GDM1 (cell line): Measurements from ENCODE around the gene C16orf95.
A peak's percentile ranks its signal among the peaks of the same experiment; 100 is the strongest.
"Not testable (repeated sequence)": the region's sequence is repeated elsewhere in the genome, so short reads cannot be mapped to it uniquely, and the experiment has no call there.

ENCODE experiments used
- DNase-seq: peaks from one replicate; lab custom pipeline; 2025; lab: John Stamatoyannopoulos, UW

The C16orf95 gene, protein sequence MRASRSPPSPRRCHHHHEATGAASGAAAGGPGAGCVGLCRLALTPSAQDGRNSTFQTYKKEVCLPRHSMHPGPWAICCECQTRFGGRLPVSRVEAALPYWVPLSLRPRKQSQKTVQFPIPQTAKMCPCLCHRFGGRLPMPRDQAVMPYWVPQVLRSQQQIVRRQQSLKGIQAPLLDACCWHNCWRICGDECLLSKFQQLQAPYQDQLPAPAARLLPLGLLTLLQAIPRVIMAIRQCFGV

DNA sequence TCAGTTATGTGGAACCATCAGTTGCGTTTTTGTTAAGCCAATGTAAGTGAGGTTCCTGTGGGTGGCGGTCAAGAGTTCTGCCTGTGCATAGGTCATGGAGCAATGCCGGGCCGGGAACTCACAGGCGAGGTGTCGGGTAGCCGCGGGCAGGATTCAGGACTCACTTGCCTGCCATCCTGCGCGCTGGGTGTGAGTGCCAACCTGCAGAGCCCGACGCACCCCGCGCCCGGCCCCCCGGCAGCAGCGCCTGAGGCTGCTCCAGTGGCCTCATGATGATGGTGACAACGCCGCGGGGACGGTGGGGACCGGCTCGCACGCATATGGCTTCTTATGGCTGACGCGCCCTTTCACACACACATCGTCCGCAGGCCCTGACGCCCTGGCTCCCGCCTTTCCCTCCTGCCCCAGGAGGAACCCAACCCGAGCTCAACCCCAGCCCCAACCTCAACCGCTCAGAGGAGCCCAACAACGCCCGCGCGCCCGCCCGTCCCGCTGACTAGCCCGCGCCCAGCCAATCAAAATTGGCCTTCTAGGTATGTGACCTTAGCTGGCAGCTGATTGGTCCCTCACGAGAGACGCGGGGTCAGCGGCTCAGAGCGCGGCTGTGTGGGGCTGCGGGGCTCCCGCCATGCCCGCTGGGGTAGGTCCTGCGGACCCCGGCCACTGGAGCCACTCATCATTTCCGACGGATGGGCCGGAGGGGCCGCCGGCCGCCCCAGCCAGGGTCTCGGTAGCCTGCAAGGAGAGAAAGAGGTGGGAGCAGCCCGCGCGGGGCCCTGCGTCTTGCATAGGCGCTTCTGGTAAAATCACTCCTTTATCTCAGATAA is at the start of gene C16orf95:
C16orf95 (minus strand) TSS at position 470 of the 827 bp plus-strand sequence; CDS start at position 320, 150 bp downstream.
- DNase-seq, result peak; percentile 75

DNA sequence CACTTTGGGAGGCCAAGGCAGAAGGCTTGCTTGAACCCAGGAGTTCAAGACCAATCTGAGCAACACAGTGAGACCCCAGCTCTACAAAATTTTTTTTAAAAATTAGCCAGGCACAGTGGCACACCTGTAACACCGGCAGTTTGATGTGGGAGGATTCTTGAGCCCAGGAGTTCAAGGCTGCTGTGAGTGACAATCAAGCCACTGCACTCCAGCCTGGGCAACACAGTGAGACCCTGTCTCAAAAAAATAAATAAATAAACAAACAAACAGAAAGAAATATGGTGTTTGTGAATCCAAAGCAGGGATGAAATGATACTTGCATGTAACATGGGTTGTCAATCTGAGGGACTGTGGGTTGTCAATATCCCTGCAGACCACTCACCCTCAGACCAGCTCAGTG is 49.7 kb upstream of the C16orf95 start:
- DNase-seq, result no peak

DNA sequence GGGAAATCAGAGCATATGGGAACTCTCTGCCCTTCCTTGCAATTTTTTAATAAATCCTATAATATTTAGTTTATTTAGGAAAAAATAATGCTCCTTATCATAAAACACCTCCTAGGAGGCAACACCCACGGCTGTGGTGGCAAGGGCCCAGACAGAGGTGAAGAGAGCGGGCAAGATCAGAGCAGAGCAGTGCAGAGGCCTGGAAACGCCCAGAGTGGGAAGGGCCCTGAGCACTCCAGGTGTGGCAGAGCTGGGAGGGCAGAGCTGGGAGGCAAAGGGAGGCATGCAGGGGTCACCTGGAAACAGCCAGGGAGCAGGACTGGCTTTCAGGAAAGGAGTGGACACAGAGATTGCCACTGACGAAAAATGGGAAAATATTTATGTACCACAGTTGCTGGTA is 49.1 kb upstream of the C16orf95 start:
- DNase-seq, result no peak

DNA sequence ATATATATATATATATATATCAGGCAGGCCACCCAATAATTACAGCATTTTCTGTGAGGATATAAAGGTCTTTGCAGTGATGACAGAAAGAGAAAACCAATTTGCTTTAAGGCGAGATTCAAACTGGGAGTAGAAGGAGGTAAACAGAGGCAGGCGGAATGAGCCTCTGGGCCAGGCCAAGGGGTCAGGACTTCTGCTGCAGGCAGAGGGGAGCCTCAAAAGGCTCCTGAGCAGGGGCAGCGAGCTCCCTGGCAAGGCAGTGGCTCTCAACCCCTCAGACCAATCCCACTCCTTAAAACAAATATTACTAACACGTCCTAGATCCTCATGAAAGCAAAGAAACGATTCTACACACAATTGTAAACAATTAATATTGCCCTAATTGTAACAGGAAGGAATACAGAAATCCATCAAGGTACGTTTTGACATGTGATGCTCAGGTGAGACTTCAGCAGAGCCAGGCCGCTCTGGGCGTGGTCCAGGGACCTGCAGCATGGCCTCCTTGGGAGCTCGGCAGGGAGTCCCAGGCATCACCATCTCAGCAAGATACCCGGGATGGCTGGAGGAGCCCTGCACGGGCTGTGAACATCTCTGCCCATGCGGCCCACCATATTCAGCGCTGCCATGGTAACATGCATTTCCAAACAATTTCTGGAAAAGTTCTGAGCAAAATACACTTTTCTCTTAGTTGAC is 48.0 kb upstream of the C16orf95 start:
- DNase-seq, result no peak

DNA sequence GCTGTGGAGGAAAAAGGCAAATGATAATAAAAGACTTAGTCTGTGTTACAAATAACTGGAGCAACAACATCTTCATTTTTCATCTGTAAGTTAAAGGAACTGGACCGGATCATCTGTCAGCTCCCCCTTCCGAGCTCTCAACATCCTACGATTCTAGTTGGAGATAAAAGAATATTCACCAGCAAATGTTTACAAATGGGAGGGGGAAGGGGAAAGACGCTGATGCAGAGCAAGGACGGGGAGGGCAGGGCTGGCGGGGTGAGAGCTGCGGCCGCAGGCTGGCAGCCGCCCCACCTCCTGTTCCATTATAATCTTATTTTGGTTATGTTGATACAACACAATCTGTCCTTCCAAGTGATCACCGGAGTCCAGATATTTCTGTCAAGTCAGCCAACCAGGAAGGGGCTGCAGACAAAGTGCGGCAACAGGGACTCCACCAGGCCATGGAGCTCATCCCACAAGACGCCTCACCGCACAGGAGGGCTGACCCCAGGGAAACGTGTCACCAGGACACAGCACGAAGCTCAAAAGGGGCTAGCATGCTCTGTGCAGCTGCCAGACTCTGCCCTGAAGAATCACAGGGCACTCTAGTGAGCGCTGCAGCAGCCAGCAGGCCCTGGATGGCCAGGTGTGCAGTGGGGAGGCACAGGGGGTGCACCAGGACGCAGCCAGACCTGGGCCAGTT is 46.7 kb upstream of the C16orf95 start:
- DNase-seq, result no peak

DNA sequence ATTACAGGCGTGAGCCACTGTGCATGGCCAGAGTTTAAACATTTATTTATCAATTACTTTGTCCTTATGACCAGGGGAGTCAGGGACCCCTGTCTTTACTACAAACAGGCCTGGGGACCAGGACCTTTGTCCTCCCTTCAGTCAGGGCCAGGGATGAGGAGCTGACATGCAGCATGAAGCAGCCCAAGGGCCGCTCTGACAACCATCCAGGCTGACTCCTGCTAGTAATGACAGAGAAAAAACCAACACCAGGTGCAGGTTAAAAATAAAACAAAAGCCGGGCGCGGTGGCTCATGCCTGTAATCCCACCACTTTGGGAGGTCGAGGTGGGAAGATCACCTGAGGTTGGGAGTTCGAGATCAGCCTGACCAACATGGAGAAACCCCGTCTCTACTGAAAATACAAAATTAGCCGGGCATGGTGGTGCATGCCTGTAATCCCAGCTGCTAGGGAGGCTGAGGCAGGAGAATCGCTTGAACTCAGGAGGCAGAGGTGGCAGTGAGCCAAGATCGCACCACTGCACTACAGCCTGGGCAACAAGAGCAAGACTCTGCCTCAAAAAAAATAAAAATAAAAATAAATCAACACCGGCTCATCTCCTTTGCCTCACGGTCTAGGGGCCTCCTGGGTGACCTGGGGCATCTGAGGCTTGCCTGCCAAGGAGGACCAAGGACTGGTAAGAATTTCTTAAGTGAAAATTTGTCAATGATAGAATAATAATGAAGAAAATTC is 45.8 kb upstream of the C16orf95 start:
- DNase-seq, result not testable (repeated sequence)

DNA sequence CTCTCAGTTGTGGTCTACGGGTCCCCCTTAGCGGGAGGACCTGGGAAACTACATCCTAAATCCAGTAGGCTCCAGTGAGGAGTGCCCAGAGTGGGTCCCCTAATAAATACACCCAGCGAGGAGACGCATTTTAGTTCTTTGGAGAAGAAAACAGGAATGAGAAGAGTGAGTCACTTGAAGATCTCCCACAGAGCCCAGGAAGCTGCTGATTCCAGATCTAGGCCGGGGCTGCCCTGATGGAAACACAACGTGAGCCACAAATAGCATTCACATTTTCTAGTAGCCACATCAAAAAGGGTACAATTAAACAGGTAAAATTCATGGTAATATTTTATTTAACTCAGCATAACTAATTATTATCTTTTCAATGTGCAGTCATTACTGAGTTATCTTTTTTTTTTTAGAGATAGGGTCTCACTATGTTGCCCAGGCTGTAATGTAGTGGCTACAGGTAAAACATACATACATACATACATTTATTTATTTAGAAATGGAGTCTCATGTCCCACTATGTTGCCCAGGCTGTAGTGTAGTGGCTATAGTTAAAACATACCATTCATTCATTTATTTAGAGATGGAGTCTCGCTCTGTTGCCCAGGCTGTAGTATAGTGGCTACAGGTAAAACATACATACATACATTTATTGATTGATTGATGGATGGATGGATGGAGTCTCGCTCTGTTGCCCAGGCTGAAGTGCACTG is 44.9 kb upstream of the C16orf95 start:
- DNase-seq, result no peak

DNA sequence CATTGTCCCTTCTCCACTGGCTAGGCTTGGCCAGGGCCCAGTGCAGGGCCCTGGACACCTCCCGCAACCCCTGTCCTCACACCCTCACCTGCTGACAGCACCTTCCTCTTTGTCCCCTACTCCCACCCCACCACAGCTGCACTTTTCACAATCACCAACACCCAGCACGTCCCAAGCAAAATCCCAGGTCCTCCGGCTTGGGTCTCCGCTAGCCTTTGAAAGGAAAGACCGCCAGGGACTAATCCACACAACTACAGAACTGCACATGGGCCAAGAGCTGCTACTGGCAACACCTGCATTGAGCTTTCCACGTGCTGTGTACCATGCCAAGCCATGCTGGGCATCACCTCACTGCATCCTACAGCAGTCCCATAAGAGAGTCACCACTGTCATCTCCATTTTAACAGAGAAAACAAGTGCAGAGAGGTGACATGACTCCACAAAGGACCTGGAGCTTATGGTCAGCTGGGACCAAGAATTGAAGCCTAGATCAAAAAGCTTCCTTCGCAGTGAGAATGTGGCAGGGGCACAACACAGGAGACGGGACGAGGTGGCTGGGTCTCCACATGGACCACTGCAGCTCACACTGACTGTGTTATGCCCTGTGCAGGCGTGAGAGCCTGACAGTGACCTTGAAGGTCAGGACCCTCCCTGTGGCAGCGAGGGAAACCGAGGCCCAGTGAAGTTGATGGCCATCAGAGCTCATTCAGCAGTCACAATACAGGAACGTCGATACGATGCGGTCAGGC is 43.8 kb upstream of the C16orf95 start:
- DNase-seq, result no peak

DNA sequence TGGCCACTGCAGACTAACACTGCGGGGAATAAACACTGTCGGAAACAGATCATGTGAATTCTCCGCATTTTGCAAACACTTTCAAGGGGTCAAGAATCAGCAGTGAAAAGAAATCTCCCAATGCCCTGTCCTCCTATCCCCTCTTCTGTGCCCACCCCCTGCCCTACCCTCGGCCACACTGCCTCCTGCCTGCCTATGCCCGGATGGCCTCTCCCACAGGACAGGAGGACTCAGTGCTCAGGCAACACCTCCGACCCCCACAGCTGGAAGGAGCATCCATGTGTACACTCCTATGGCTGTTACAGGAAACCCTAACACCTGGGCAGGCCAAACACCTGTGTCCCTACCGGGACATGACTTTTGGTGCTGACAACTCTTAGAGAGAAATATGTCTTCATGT is 41.9 kb upstream of the C16orf95 start:
- no peak for DNase-seq

DNA sequence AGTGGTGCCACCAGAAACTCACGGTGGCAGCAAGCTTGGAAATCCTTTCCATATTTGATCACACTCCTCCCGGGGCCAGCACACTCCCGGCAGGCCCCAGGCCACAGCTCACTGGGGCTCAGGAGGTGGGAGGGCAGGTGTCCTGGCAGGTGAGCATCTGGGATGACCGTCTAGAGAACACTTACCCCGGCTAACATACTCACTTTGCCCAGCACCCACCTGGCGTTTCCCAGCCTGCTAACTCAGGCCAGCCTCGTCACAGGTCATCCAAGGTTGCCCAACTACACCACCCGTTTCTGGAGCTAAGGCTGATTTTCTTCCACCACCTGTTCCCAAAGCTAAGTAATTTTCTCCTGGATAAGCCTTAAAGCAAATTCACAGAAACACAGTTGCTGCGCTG is 41.5 kb upstream of the C16orf95 start:
- no peak for DNase-seq

DNA sequence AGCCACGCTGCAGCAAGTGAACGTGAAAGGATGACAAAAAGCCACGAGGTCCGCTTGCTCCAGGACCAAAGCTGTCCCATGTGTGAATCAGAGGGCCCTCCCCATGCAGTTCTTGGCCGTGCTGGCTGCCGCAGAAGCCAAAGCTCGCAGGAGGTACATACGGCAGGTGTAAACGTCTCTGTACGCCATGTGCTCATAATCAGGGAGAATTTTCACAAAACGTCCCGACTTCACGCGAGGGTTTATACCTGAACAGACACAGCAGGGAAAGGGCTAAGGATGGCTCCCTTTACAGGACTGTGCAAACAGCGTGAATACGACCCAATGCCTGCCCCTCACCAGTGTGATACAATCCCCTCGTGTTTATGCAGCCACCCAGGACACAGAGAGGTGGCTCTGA is 41.1 kb upstream of the C16orf95 start:
- no peak for DNase-seq

DNA sequence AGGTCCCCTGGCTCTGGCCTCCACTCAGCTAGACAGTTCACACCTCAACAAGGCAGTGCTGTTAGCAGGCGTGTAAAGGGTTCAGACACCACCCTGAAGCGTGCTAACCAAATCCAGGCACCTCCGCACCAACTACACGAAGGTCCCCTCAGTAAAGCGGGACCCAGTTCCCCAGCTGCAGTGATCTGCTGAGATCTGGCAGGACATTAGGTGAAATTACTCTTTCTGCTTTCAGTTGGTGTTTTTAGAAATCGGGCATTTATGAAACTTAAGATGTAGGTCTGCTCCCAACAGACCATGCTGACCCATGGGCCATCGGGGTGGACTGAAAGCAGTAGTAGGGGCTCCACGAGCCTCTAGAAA is 39.3 kb upstream of the C16orf95 start:
- no peak for DNase-seq

DNA sequence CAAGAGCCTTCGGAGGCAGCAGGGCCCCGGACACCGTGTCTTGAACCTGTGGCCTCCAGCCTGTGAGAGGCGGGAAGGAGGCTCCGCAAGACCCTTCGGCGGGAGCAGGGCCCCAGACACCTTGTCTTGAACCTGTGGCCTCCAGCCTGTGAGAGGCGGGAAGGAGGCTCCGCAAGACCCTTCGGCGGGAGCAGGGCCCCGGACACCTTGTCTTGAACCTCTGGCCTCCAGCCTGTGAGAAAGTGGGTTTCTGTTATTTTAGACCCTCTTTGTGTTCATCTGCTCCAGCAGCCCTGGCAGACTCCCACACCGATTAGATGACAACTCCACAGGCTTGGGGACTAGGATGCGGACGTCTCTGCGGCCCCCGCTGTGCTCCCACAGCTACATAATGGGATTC is 36.4 kb upstream of the C16orf95 start:
- no peak for DNase-seq

DNA sequence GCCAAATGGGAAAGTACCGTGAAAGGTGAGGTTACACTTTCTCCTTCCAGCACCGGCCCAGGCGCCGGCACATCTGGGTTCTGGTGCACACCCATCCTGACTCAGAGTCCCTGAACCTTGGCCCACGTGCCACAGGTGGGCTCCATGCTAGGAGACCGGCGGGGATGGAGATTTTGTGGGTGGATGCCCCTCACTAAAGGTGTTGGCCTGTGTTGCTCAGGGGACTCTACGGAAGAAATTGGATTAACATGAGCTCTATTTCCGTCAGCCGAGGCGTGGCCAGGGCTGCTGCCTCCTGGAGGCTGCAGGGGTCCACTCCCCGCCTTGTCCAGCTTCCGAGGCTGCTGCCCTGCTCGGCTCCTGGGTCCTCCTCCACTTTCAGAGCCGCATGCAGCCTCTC is 35.6 kb upstream of the C16orf95 start:
- DNase-seq, result no peak

DNA sequence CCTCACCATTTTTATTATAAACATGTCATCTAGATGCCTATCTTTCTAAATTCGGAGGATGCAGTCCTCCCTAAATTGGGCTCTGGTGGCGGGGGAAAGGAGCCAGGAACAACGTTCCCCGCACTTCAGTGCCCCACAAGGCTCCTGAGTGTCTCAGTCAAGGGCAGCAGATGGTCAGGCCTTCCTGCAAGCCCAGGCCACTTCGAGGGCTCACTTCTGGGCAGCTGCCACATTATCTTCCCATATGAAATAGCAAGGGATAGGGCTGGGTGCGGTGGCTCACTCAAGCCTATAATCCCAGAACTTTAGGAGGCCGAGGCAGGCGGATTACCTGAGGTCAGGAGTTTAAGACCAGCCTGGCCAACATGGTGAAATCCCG is 34.1 kb upstream of the C16orf95 start:
- DNase-seq, result no peak

DNA sequence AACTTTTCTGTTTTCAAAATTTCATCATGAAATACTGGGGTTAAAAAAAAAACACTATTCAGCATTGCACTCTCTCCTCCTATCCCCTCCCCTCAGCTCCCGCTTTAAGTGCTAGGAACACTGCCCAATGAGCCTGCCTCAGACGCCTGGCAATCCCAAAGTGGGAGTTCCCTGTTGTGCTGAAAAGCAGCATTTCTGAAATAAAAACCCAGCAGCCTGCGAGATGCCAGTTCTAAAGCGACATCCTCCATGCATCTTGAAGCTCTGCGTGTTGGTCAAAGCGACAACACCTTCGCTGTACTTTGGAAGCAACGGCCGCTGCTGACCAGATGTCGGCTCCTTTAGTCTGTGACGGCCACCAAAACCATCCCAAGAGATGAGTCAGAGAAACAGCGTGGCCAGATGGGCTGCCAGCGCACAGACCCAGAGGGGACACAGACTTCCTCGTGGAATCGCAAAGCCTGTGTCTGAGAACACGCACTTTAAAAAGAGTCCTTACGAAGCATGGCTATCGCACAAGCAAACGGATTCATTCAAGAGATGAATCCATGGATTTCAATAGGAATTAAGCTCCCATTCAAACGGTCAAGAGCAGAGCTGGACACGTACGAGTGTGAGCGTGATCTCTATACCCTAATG is 33.6 kb upstream of the C16orf95 start:
- DNase-seq, result no peak

DNA sequence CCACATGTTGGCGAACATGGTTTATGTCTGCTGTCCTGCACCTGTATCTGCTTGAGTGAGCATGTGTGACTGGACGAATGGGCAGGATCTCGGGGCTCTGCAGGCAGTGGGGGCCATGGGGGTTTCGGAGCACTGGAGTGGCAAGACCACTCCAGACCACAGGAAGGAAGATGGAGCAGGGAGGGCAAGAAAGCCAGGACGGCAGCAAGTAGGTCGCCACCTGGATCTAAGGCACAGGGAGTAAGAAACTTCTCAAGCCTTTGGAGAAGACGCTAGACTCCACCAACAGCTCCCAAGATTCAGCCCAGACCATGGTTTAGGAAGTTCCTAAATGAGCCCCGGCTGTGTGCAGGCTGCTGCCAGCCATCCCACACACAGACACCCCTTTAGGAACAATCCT is 32.8 kb upstream of the C16orf95 start:
- no peak for DNase-seq

DNA sequence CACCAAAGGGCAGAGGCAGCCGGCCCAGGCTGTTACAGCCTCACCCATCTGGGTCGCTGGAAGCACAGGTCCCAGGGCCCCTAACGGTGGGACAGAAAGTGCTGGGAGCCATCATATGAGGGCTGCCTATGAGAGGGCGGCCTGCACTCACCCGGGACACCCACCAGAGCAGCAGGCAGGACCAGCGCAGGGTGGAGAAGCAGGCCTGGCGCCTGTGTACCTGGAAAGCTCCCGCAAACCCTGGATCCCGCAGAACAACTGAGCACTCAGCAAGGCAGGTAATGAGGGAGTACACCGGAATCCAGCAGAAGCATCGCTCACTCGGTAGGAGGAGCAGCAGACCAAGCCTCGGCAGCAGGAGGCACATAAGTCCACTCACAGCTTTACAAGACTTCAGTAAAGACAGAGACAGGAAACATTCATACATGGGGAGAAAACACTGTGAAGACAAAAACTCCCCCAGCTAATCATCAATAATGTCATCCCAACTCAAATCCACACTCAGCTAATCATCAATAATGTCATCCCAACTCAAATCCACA is 31.5 kb upstream of the C16orf95 start:
- no peak for DNase-seq

DNA sequence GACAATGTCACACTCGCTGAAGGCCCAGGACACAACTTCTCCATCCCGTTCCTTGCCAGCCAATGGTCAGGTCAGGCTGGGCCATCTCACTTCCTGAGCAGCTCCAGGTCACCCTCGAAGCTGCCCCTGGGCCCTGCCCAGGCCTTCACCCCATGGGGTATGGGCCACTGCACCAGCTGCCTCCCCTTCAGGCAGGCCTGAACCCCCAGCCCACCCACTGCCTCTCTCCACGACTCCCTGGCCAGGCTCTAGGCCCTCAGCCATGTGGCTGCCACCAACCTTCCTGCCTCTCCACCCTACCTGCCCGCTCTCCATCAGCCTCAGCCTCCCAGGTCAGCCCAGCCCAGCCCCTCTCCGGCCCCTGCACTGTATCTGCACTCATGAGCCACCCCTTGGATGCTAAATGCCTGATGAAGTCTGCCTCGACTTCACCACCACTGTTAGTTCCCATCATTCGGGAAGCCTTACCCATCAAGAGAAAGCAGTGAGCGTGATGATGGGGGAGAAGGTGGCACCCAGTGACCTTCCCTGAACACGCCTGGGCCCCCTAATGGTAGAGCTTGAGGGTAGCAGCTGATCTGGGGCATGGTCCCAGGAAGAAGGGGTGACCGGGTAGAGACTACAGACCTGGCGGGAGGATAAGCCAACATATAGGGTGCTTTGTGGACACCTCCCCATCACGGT is 30.9 kb upstream of the C16orf95 start:
- no peak for DNase-seq
